ENCODE results near the gene GPRIN2. TPM values are rescaled to one million over a fixed set of nuclear protein-coding genes. Genes with fewer than 3 reads are reported as not detected.

Gene GPRIN2
- total RNA-seq, 6 experiments from 2014 or later: not detected

DNA sequence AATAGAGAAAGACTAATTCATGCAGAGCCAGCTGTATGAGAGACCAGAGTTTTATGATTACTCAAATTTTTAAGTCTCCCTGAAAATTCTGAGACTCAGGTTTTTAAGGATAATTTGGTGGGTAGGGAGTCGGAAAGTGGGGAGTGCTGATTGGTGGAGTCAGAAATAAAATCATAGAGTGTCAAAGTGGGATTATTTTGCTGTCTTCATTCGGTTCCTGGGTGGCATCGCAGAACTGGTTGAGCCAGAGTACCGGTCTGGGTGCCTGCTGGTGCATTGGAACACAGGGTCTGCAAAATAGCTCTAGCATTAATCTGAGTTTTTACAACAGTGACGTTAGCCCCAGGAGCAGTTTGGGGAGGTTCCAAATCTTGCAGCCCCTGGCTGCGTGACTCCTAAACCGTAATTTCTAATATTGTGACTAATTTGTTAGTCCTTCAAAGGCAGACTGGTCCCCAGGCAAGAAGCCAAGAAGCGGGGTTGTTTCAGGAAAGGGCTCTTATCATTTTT lies 32.4 kb downstream of the GPRIN2 start:
- DNase-seq: peak; percentile 99
- no peak overlapping the region for H3K27ac Mint-ChIP-seq
- H3K4me1 Mint-ChIP-seq (ENCODE audit: low read depth): no peaks in the 10 kb centered on the region
- TF ChIP-seq, protein P1, sequence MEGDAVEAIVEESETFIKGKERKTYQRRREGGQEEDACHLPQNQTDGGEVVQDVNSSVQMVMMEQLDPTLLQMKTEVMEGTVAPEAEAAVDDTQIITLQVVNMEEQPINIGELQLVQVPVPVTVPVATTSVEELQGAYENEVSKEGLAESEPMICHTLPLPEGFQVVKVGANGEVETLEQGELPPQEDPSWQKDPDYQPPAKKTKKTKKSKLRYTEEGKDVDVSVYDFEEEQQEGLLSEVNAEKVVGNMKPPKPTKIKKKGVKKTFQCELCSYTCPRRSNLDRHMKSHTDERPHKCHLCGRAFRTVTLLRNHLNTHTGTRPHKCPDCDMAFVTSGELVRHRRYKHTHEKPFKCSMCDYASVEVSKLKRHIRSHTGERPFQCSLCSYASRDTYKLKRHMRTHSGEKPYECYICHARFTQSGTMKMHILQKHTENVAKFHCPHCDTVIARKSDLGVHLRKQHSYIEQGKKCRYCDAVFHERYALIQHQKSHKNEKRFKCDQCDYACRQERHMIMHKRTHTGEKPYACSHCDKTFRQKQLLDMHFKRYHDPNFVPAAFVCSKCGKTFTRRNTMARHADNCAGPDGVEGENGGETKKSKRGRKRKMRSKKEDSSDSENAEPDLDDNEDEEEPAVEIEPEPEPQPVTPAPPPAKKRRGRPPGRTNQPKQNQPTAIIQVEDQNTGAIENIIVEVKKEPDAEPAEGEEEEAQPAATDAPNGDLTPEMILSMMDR (IDR thresholded peaks at IDR 0.05): no peak
- H3K4me3 Mint-ChIP-seq: no peak overlapping the region
- H3K36me3 Mint-ChIP-seq (ENCODE audit: low read depth): no peaks in the 10 kb centered on the region
- no peaks in the 10 kb centered on the region for H3K9me3 Mint-ChIP-seq
- no peaks in the 10 kb centered on the region; the same call in 1 of the 2 replicates for H3K27me3 Mint-ChIP-seq (ENCODE audit: insufficient read depth)

DNA sequence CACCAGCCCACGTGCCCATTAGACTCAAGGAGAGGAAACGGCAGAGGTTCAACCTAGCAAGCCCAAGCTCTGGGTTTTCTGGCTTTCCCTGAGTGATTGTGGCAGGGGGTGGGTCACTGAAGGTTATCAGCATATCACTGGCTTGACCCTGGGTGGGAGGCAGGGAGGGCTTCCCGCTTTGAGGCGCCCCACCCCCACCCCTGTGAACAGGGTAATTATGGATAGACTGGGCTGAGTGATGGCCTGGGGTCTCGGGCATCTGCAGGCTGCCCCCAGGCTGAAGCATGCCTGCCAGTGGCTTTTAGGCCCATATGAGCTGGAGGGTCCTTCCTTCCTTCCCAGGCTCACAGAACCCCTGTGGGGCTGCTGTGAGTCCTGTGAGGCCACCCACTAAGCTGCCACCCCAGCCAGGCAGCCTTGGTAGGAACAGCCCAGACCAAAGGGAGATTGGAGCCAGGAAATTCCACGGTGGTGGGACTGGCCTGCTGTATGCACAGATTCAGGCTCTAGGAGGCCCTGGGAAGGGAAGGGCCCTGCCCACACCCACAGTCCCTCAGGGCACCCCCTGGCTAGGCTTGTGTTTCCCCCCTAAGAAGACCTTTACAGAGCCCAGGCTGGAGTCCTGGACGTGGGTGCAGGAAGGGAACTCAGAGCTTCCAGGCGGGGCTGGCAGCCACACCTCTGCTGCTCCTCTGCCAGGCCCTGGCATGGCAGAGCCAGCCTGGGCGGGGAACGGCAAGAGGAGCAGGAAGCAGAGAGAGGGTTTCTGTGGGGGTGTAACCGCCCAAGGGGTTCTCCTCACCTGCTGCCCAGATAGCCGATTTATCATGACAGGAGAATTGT lies 33.1 kb downstream of the GPRIN2 start:
- peak; percentile 41 for DNase-seq
- Mint-ChIP-seq H3K36me3 (ENCODE audit: low read depth) (no peaks in the 10 kb centered on the region), H3K4me1 (ENCODE audit: low read depth) (no peaks in the 10 kb centered on the region), H3K27ac (no peak overlapping the region), H3K27me3 (ENCODE audit: insufficient read depth) (no peaks in the 10 kb centered on the region; the same call in 1 of the 2 replicates), H3K4me3 (no peak overlapping the region), H3K9me3 (no peaks in the 10 kb centered on the region)
- TF ChIP-seq, protein P1 (IDR thresholded peaks at IDR 0.05): no peak

DNA sequence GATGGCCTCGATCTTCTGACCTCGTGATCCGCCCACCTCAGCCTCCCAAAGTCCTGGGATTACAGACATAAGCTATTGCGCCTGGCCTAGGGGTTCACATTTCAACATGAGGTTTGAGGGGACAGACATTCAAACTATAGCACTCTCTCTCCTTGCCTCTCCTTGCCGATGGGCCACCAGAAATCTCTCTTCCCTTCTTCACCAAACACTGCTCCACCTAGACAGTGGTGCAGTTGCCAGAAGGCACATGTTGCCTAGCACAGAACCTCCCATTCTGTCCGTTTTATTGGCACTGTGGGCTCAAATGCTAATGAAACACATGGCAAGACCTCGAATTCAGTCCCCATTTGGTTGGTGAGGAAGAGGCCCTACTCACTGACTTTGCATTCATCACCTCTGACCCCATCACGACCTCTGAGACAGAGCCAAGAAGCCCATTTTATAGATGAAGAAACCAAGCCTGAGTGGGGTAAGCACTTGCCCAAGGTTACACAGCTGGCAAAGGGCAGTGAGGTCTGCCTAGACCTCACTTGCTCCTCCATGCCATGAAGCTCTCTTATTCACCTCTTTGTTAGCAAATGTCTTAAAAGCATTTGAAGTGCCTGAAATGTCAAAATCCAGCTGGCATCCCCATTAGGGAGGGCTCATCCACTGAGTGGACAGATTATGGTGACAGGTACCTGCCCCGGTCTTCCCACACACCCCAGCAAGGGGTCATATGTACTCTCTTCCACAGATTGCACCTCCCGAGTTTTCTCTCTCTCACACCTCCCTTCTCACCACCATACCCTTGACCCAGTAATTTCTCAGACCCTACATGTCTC lies 34.0 kb downstream of the GPRIN2 start:
- no peak overlapping the region for H3K4me3 Mint-ChIP-seq
- no peak overlapping the region for H3K27ac Mint-ChIP-seq
- TF ChIP-seq, protein P1 (IDR thresholded peaks at IDR 0.05): no peak
- peaks cover 3% of the 10 kb centered on the region for H3K4me1 Mint-ChIP-seq (ENCODE audit: low read depth)
- no peaks in the 10 kb centered on the region for H3K36me3 Mint-ChIP-seq (ENCODE audit: low read depth)
- no peak for DNase-seq
- no peaks in the 10 kb centered on the region for H3K9me3 Mint-ChIP-seq
- H3K27me3 Mint-ChIP-seq (ENCODE audit: insufficient read depth): no peaks in the 10 kb centered on the region; the same call in 1 of the 2 replicates

DNA sequence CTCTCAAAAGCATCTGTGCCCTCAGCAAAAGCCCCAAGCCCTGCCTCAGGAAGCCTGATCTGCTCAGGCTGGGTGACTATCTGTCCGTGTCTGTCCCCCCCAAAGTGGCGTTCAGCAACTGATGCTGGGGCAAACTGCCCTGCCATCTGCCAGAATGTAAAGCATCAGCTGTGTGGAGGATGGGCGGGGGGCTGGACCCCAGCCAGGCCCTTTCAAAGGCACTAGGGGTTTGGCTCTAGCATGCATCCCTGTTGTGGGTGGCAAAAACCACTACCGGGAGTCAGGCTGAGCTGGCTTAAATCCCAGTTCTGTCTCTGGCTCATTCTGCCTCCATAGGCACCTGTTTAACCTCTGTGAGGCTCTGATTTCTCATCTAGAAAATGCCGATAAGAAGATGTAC lies 35.5 kb downstream of the GPRIN2 start:
- Mint-ChIP-seq H3K4me3 (no peak overlapping the region), H3K27ac (no peak overlapping the region), H3K36me3 (ENCODE audit: low read depth) (no peaks in the 10 kb centered on the region), H3K27me3 (ENCODE audit: insufficient read depth) (peaks cover 2% of the 10 kb centered on the region; the same call in 1 of the 2 replicates), H3K4me1 (ENCODE audit: low read depth) (peaks cover 18% of the 10 kb centered on the region), H3K9me3 (no peaks in the 10 kb centered on the region)
- no peak for DNase-seq
- TF ChIP-seq, protein P1 (IDR thresholded peaks at IDR 0.05): no peak

DNA sequence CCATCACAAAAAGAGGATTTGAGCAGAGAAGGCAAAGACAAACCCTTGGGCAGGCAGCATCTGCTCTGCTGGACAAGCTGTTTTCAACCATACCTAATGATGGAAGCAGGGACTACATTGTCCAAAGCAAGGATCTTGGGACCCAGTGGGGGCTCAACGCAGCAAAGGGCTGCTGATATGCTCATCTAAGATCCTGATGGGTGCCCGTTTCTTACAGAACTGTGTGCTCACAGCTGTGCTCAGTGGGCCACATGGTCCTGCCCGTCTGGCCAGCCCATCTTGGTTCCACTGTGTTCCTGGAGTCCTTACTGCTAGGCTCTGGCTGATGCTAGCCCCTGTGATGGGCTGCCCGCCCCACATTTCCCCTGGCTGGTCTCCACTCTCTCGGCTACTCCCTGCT lies 36.1 kb downstream of the GPRIN2 start:
- no peak for DNase-seq
- H3K4me1 Mint-ChIP-seq (ENCODE audit: low read depth): peaks cover 22% of the 10 kb centered on the region
- H3K36me3 Mint-ChIP-seq (ENCODE audit: low read depth): no peaks in the 10 kb centered on the region
- peaks cover 2% of the 10 kb centered on the region; the same call in 1 of the 2 replicates for H3K27me3 Mint-ChIP-seq (ENCODE audit: insufficient read depth)
- no peak overlapping the region for H3K4me3 Mint-ChIP-seq
- TF ChIP-seq, protein P1 (IDR thresholded peaks at IDR 0.05): no peak
- H3K27ac Mint-ChIP-seq: no peak overlapping the region
- H3K9me3 Mint-ChIP-seq: no peaks in the 10 kb centered on the region
